ENCODE data around the gene PLPP1.

- TF ChIP-seq CTCF (conservative IDR thresholded peaks at IDR 0.05) = no peak
- TF ChIP-seq ZFX (IDR thresholded peaks at IDR 0.05) = no peak
Measured at GRCh38 chr5:55410845-55411244, 123.9 kb downstream of the PLPP1 start.

All from C4-2B (cell line).